A549 (cell line): ENCODE measurements around the gene TRIM45. TPM values are rescaled to one million over a fixed set of nuclear protein-coding genes. Genes with fewer than 3 reads are reported as not detected.

Experiments
- ATAC-seq, 2 experiments: fragments of 200-7000 bp in 1 of 2; fragments of >200 bp in 1 of 2; cut with Nextera tagmentation in 1 of 2; cut with Tn5 transposase in 1 of 2; 3 replicates each; pipeline versions ENCODE4 v1.8.0 to v1.9.1; 2018 to 2020; ENCODE audit warnings: mild to moderate bottlenecking in 1 of 2, moderate library complexity in 1 of 2
- CTCF ChIA-PET: fragments of 300-600 bp; sonication (Branson Sonifier 250); formaldehyde crosslinking; extraction: SDS; loops from one replicate; lab custom pipeline; 2021; ENCODE audit warnings: antibody characterized with exemption, inconsistent platforms; lab: Yijun Ruan, JAX
- POLR2A ChIA-PET: fragments of 350-600 bp; formaldehyde crosslinking; extraction: SDS; loops from one replicate; lab custom pipeline; 2021; ENCODE audit warnings: antibody characterized with exemption, inconsistent platforms; lab: Yijun Ruan, JAX
- DNase-seq, 2 experiments: peaks; one replicate each; pipeline versions ENCODE4 v3.0.0 to v3.0.0-alpha.2; 2011 to 2016; ENCODE audit warnings: low read depth in 1 of 2, low spot score in 1 of 2
- FAIRE-seq: peaks from 2 replicates; lab custom pipeline; 2011; peaks lifted over from hg19 to GRCh38; lab: Jason Lieb, UNC
- H3K27ac ChIP-seq, 2 experiments: fragments of >200 bp; sonication (Bioruptor Twin); formaldehyde crosslinking; 3 replicates each; pipeline ENCODE4 v1.5.1; 2016 to 2017
- H3K4me1 ChIP-seq: fragments of >200 bp; sonication (Bioruptor Twin); formaldehyde crosslinking; 3 replicates; pipeline ENCODE4 v1.6.1; 2016
- H3K4me2 ChIP-seq: fragments of >200 bp; sonication (Bioruptor Twin); formaldehyde crosslinking; 3 replicates; pipeline ENCODE4 v1.6.1; 2016
- H3K4me3 ChIP-seq: fragments of >200 bp; sonication (Bioruptor Twin); formaldehyde crosslinking; 3 replicates; pipeline ENCODE4 v1.5.1; 2016
- H3K9me3 ChIP-seq: fragments of >200 bp; sonication (Bioruptor Twin); formaldehyde crosslinking; 3 replicates; pipeline ENCODE4 v1.6.1; 2016
- CBX8 ChIP-seq: fragments of 200-600 bp; sonication (generic); IDR thresholded peaks from 2 replicates; pipeline ENCODE4 v1.6.1; 2016
- CEBPB ChIP-seq, 2 experiments: fragments of >200 bp in 1 of 2; sonication (Bioruptor Twin) in 1 of 2; formaldehyde crosslinking in 1 of 2; IDR thresholded peaks; 2 replicates each; pipeline ENCODE4 v1.6.1; 2012 to 2016
- EHMT2 ChIP-seq: fragments of 200-600 bp; sonication (generic); IDR thresholded peaks from 2 replicates; pipeline ENCODE4 v1.6.1; 2016; ENCODE audit warnings: antibody characterized with exemption, low read depth, mild to moderate bottlenecking, moderate library complexity
- ELK1 ChIP-seq: fragments of 150-350 bp; IDR thresholded peaks from 2 replicates; pipeline ENCODE4 v1.6.1; 2014; ENCODE audit warnings: low read depth, mild to moderate bottlenecking, low read length
- FOSL2 ChIP-seq, 2 experiments: fragments of 450-650 bp in 1 of 2; fragments of >200 bp in 1 of 2; sonication (Bioruptor Twin) in 1 of 2; formaldehyde crosslinking; IDR thresholded peaks; 2 replicates each; pipeline versions ENCODE4 v1.5.0 to v1.6.1; 2016 to 2020; ENCODE audit warnings: mild to moderate bottlenecking in 1 of 2, moderate library complexity in 1 of 2
- FOXS1 ChIP-seq: fragments of 250-450 bp; sonication (Bioruptor Pico); IDR thresholded peaks from 2 replicates; pipeline ENCODE4 v1.5.0; 2020; ENCODE audit warnings: mild to moderate bottlenecking, moderate library complexity
- GATA3 ChIP-seq: IDR thresholded peaks from 2 replicates; pipeline ENCODE4 v1.6.1; 2012; ENCODE audit warnings: borderline replicate concordance
- HEYL ChIP-seq: fragments of 250-450 bp; sonication (Bioruptor Pico); IDR thresholded peaks from 2 replicates; pipeline ENCODE4 v1.8.0; 2021; ENCODE audit warnings: mild to moderate bottlenecking, moderate library complexity
- HOXA7 ChIP-seq: fragments of 250-450 bp; sonication (Bioruptor Pico); IDR thresholded peaks from 2 replicates; pipeline ENCODE4 v1.5.0; 2020; ENCODE audit warnings: mild to moderate bottlenecking, moderate library complexity
- HOXB13 ChIP-seq: fragments of 250-450 bp; sonication (Bioruptor Pico); IDR thresholded peaks from 2 replicates; pipeline ENCODE4 v1.5.0; 2020; ENCODE audit warnings: low read depth, mild to moderate bottlenecking, moderate library complexity
- NR3C1 ChIP-seq: fragments of >200 bp; sonication (Bioruptor Twin); formaldehyde crosslinking; IDR thresholded peaks from 3 replicates; pipeline ENCODE4 v1.6.1; 2017
- PBX3 ChIP-seq: IDR thresholded peaks from 2 replicates; pipeline ENCODE4 v1.6.1; 2012
- POLR2A ChIP-seq: IDR thresholded peaks from 2 replicates; pipeline ENCODE4 v1.6.1; 2012; ENCODE audit warnings: mild to moderate bottlenecking, low read length
- POLR2AphosphoS2 ChIP-seq: conservative IDR thresholded peaks from 2 replicates; pipeline ENCODE4 v1.6.1; 2012; ENCODE audit warnings: low read length, improper control_type of control experiment, inconsistent platforms
- RAD21 ChIP-seq, 2 experiments: fragments of >200 bp in 1 of 2; sonication (Bioruptor Twin) in 1 of 2; formaldehyde crosslinking in 1 of 2; IDR thresholded peaks in 1 of 2; conservative IDR thresholded peaks in 1 of 2; 2 replicates in 1 of 2; 3 replicates in 1 of 2; pipeline ENCODE4 v1.6.1; 2012 to 2018; ENCODE audit warnings: inconsistent platforms in 1 of 2
- SREBF2 ChIP-seq: fragments of 450-650 bp; IDR thresholded peaks from 2 replicates; pipeline ENCODE4 v1.6.1; 2014; ENCODE audit warnings: mild to moderate bottlenecking, moderate library complexity
- TP53 ChIP-seq: fragments of 250-450 bp; sonication (Bioruptor Pico); IDR thresholded peaks from 2 replicates; pipeline ENCODE4 v1.5.0; 2021; ENCODE audit warnings: mild to moderate bottlenecking, moderate library complexity
- ZC3H11A ChIP-seq: fragments of 450-650 bp; IDR thresholded peaks from 2 replicates; pipeline ENCODE4 v1.6.1; 2014; ENCODE audit warnings: antibody characterized with exemption, mild to moderate bottlenecking
- ZFP36 ChIP-seq: fragments of 450-650 bp; IDR thresholded peaks from 2 replicates; pipeline ENCODE4 v1.6.1; 2014; ENCODE audit warnings: borderline replicate concordance; ENCODE audit not compliant: partially characterized antibody
- ZNF302 ChIP-seq: fragments of 250-450 bp; sonication (Bioruptor Pico); IDR thresholded peaks from 2 replicates; pipeline ENCODE4 v1.9.0; 2021; ENCODE audit warnings: inconsistent platforms, mild to moderate bottlenecking, moderate library complexity
- ZSCAN20 ChIP-seq: fragments of 250-450 bp; sonication (Bioruptor Pico); IDR thresholded peaks from 2 replicates; pipeline ENCODE4 v1.8.0; 2022; ENCODE audit warnings: mild to moderate bottlenecking, moderate library complexity
- WGBS: methylation state at CpG from one replicate; pipeline ENCODE4 v1.1.6; 2017; ENCODE audit errors: missing lambda C conversion rate; 5-methylcytosine and 5-hydroxymethylcytosine counted together
- polyA plus RNA-seq, 4 experiments: library from polyadenylated mRNA; depleted of rRNA in 3 of 4; stranded (reverse); fragments of >200 nt; fragmentation: RNase III in 1 of 4; extraction: RNeasy Plus Mini Kit Qiagen cat#74134 plus additional on column Dnase treatment in 1 of 4; gene quantifications; 2 replicates in 3 of 4; 3 replicates in 1 of 4; pipeline ENCODE4 v1.2.3, GENCODE V29; 2011 to 2017
- small RNA-seq, 6 experiments: library from RNA; depleted of rRNA; stranded (forward); fragments of <200 nt; gene quantifications; one replicate each; pipeline ENCODE3, GENCODE V24; 2012
- TF ChIP-seq, protein P1 (sequence below): IDR thresholded peaks from 2 replicates; pipeline ENCODE4 v1.6.1; 2012; ENCODE audit warnings: low read depth, borderline replicate concordance
- TF ChIP-seq, protein P2 (sequence below): fragments of >200 bp; sonication (Bioruptor Twin); formaldehyde crosslinking; IDR thresholded peaks from 2 replicates; pipeline ENCODE4 v1.6.1; 2016

TRIM45 gene
- polyA plus RNA-seq, 2 of the 4 experiments (the other 2 are of a cell fraction): 3.0 to 3.4 TPM

DNA sequence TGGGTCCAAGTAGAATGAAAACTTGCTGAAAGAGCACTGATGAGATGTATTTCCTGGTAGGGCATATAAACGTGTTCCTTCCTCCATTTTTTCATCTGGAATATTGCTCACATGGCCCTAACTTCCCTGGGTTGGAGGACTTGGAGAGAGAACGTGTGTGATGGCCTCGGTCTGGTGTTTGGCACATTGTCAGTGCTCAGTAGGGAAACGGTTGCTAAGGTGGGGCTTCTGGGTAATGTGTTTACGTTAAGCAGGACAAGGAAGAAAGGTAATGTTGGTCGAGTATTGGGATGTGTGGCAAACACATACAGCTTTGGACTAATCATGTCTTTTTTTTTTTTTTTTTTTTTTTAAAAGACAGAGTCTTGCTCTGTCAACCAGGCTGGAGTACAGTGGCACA, 55.2 kb downstream of the TRIM45 start:
- Histone ChIP-seq H3K27ac (no peak overlapping the region), H3K9me3 (no peaks in the 10 kb centered on the region), H3K4me3 (no peak overlapping the region), H3K4me2 (no peak overlapping the region), H3K4me1 (peaks cover 9% of the 10 kb centered on the region; the same call in 2 of the 3 replicates)
- TF ChIP-seq RAD21 (conservative IDR thresholded peaks at IDR 0.05 in 1 of 2, IDR thresholded peaks at IDR 0.05 in 1 of 2) (no peak), ZNF302 (CRISPR knock-in tag) (no peak), ELK1 (no peak), CBX8 (no peak), ZFP36 (no peak), POLR2AphosphoS2 (no peak), TP53 (CRISPR knock-in tag) (no peak), ZC3H11A (no peak), CEBPB (IDR thresholded peaks at IDR 0.05) (no peak), SREBF2 (no peak), GATA3 (no peak), HOXB13 (CRISPR knock-in tag) (no peak), HOXA7 (CRISPR knock-in tag) (no peak), EHMT2 (no peak), HEYL (no peak), FOXS1 (CRISPR knock-in tag) (no peak)
- TF ChIP-seq, protein P1, sequence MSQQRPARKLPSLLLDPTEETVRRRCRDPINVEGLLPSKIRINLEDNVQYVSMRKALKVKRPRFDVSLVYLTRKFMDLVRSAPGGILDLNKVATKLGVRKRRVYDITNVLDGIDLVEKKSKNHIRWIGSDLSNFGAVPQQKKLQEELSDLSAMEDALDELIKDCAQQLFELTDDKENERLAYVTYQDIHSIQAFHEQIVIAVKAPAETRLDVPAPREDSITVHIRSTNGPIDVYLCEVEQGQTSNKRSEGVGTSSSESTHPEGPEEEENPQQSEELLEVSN: no peak
- TF ChIP-seq, protein P2, sequence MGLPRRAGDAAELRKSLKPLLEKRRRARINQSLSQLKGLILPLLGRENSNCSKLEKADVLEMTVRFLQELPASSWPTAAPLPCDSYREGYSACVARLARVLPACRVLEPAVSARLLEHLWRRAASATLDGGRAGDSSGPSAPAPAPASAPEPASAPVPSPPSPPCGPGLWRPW: no peak
- POLR2A ChIA-PET: interaction anchor here (0.6 kb wide), 1 partner anchor 218 kb away, joined by 3 read pairs; no protein-coding TSS in a partner anchor
- FAIRE-seq: no peak
- no peak for DNase-seq
- 82% methylated on average over 6 of the region's 6 CpGs for WGBS
- CTCF ChIA-PET: interaction anchor here (1.0 to 9.3 kb wide), 11 partner anchors 14 to 688 kb away, joined by 3 to 126 read pairs (median 8); no protein-coding TSS in a partner anchor
- ATAC-seq: no peak

GRCh38 chr1:117061986-117062415, 59.5 kb downstream of the TRIM45 start:
- no peak for ATAC-seq
- no peak for DNase-seq
- Histone ChIP-seq H3K4me3 (no peak overlapping the region), H3K4me1 (peaks cover 19% of the 10 kb centered on the region; the same call in 2 of the 3 replicates)
- CTCF ChIA-PET: interaction anchor here (0.6 to 1.4 kb wide), 3 partner anchors 67 to 223 kb away, joined by 3 to 7 read pairs (median 4); no protein-coding TSS in a partner anchor
- TF ChIP-seq NR3C1: no peak
- TF ChIP-seq POLR2A: no peak
- TF ChIP-seq PBX3: no peak
- TF ChIP-seq FOSL2 (IDR thresholded peaks at IDR 0.05): no peak
- no peak for TF ChIP-seq FOSL2 (CRISPR knock-in tag; IDR thresholded peaks at IDR 0.05)
- no peak for TF ChIP-seq ZSCAN20 (CRISPR knock-in tag)
- TF ChIP-seq, all 56 proteins: peak for 0
- H3K27ac ChIP-seq: no peak overlapping the region
- H3K4me2 ChIP-seq: peak overlapping the region; percentile 87; the same call in 1 of the 3 replicates
- no peaks in the 10 kb centered on the region for H3K9me3 ChIP-seq
- POLR2A ChIA-PET: no interaction called here
- 72% methylated on average over 2 of the region's 2 CpGs for WGBS
- no peak for FAIRE-seq

Small RNA genes lying within 50 kb of the gene (small RNA-seq; reads per million reads assigned to genes)
- 4.3 to 304 (median 160) reads per million in 6 experiments for gene MIR942

Other genes with a start within 250 kb of the TRIM45 start
- 39.0 and 51.1 TPM in 2 replicates for gene PTGFRN, start 211.8 kb downstream of the TRIM45 start, polyA plus RNA-seq (2011; rRNA removed)
- 13.7 to 17.4 TPM (median 16.7 TPM) in 3 replicates for gene PTGFRN, start 211.8 kb downstream of the TRIM45 start, polyA plus RNA-seq (2017; fragmentation: RNase III; extraction: RNeasy Plus Mini Kit Qiagen cat#74134 plus additional on column Dnase treatment)
- 0.52 TPM in 2 replicates for gene CD101, start 120.0 kb downstream of the TRIM45 start, polyA plus RNA-seq (2011; rRNA removed)
- gene CD101, start 120.0 kb downstream of the TRIM45 start, polyA plus RNA-seq (2017; fragmentation: RNase III; extraction: RNeasy Plus Mini Kit Qiagen cat#74134 plus additional on column Dnase treatment): 0.21 to 0.30 TPM (median 0.29 TPM) in 3 replicates
- gene TTF2, start 61.4 kb downstream of the TRIM45 start, polyA plus RNA-seq (2011; rRNA removed): 26.6 and 31.0 TPM in 2 replicates
- 14.5 to 16.5 TPM (median 16.1 TPM) in 3 replicates for gene TTF2, start 61.4 kb downstream of the TRIM45 start, polyA plus RNA-seq (2017; fragmentation: RNase III; extraction: RNeasy Plus Mini Kit Qiagen cat#74134 plus additional on column Dnase treatment)
- gene VTCN1, start 89.2 kb upstream of the TRIM45 start, polyA plus RNA-seq (2011; rRNA removed): 0.18 and 0.34 TPM in 2 replicates
- gene VTCN1, start 89.2 kb upstream of the TRIM45 start, polyA plus RNA-seq (2017; fragmentation: RNase III; extraction: RNeasy Plus Mini Kit Qiagen cat#74134 plus additional on column Dnase treatment): 0.04 to 0.18 TPM (median 0.16 TPM) in 3 replicates
- 18.1 and 18.7 TPM in 2 replicates for gene MAN1A2, start 245.7 kb upstream of the TRIM45 start, polyA plus RNA-seq (2011; rRNA removed)
- 7.9 to 10.2 TPM (median 8.5 TPM) in 3 replicates for gene MAN1A2, start 245.7 kb upstream of the TRIM45 start, polyA plus RNA-seq (2017; fragmentation: RNase III; extraction: RNeasy Plus Mini Kit Qiagen cat#74134 plus additional on column Dnase treatment)